GM23248 (cell line): ENCODE results near the gene DYNLRB1. TPM values are rescaled to one million over a fixed set of nuclear protein-coding genes. Genes with fewer than 3 reads are reported as not detected.
"Not testable (repeated sequence)": the region's sequence is repeated elsewhere in the genome, so short reads cannot be mapped to it uniquely, and the experiment has no call there.

Experiments
- DNase-seq: peaks from one replicate; pipeline ENCODE4 v3.0.0-alpha.2; 2015
- H2AFZ ChIP-seq: fragments of 200-600 bp; sonication (generic); 2 replicates; pipeline ENCODE4 v1.6.1; 2016; ENCODE audit warnings: antibody characterized with exemption
- H3F3A ChIP-seq: fragments of 200-600 bp; sonication (generic); 2 replicates; pipeline ENCODE4 v1.6.1; 2016; ENCODE audit warnings: mild to moderate bottlenecking, antibody characterized with exemption, mixed run types; ENCODE audit not compliant: insufficient read depth
- H3K27ac ChIP-seq: fragments of 200-600 bp; sonication (generic); 2 replicates; pipeline ENCODE4 v1.5.1; 2016; ENCODE audit warnings: mild to moderate bottlenecking
- H3K27me3 ChIP-seq: fragments of 200-600 bp; sonication (generic); replicated peaks from 2 replicates; pipeline ENCODE4 v1.6.1; 2016; ENCODE audit warnings: mild to moderate bottlenecking; ENCODE audit not compliant: insufficient read depth
- H3K36me3 ChIP-seq: fragments of 200-600 bp; sonication (generic); 2 replicates; pipeline ENCODE4 v1.6.1; 2016; ENCODE audit warnings: low read depth, mild to moderate bottlenecking
- H3K4me1 ChIP-seq: fragments of 200-600 bp; sonication (generic); 2 replicates; pipeline ENCODE4 v1.6.1; 2016; ENCODE audit warnings: mild to moderate bottlenecking; ENCODE audit not compliant: insufficient read depth
- H3K4me2 ChIP-seq: fragments of 200-600 bp; sonication (generic); one replicate; pipeline ENCODE4 v1.6.1; 2016; ENCODE audit warnings: mild to moderate bottlenecking; ENCODE audit not compliant: unreplicated experiment
- H3K4me3 ChIP-seq: fragments of 200-600 bp; sonication (generic); 2 replicates; pipeline ENCODE4 v1.5.1; 2016; ENCODE audit warnings: mild to moderate bottlenecking
- H3K79me2 ChIP-seq: fragments of 200-600 bp; sonication (generic); 2 replicates; pipeline ENCODE4 v1.6.1; 2016; ENCODE audit warnings: mild to moderate bottlenecking; ENCODE audit not compliant: insufficient read depth
- H3K9ac ChIP-seq: fragments of 200-600 bp; sonication (generic); 2 replicates; pipeline ENCODE4 v1.6.1; 2016; ENCODE audit warnings: mild to moderate bottlenecking
- H3K9me2 ChIP-seq: fragments of 200-600 bp; sonication (generic); 2 replicates; pipeline ENCODE4 v1.6.1; 2016; ENCODE audit warnings: mixed run types, mild to moderate bottlenecking, moderate library complexity; ENCODE audit not compliant: insufficient read depth
- H3K9me3 ChIP-seq: fragments of 200-600 bp; sonication (generic); one replicate; pipeline ENCODE4 v1.6.1; 2017; ENCODE audit warnings: low read depth
- H4K20me1 ChIP-seq: fragments of 200-600 bp; sonication (generic); 2 replicates; pipeline ENCODE4 v1.6.0; 2016; ENCODE audit not compliant: insufficient read depth
- EZH2 ChIP-seq: fragments of 200-600 bp; sonication (generic); IDR thresholded peaks from 2 replicates; pipeline ENCODE4 v1.6.1; 2018; ENCODE audit warnings: antibody characterized with exemption, mild to moderate bottlenecking; ENCODE audit not compliant: insufficient read depth, poor library complexity, severe bottlenecking
- EZH2phosphoT487 ChIP-seq: fragments of 200-600 bp; sonication (generic); IDR thresholded peaks from 2 replicates; pipeline ENCODE4 v1.6.1; 2018; ENCODE audit warnings: antibody characterized with exemption, moderate library complexity, mild to moderate bottlenecking, low read depth; ENCODE audit not compliant: insufficient read depth
- WGBS, 2 experiments: methylation state at CpG; one replicate each; pipeline ENCODE4 v1.1.6; 2015 to 2017; ENCODE audit warnings: low lambda C conversion rate in 2 of 2, low coverage in 1 of 2; ENCODE audit errors: missing lambda C conversion rate in 2 of 2; 5-methylcytosine and 5-hydroxymethylcytosine counted together
- in situ Hi-C: fragments of 300-500 bp; cut with MboI; formaldehyde crosslinking; loops from 2 replicates; pipeline ENCODE4 v1.15.0; 2020
- polyA plus RNA-seq: library from polyadenylated mRNA; unstranded; fragments of >200 nt; fragmentation: Nextera tagmentation; extraction: Ambion mirVana; gene quantifications from 2 replicates; pipeline ENCODE4 v1.2.1, GENCODE V29; 2016
- total RNA-seq: library from RNA; depleted of rRNA; stranded (reverse); fragments of >200 nt; shearing (Covaris generic); gene quantifications from 2 replicates; pipeline ENCODE4 v1.2.3, GENCODE V29; 2014

Gene DYNLRB1
- total and polyA plus RNA-seq, 2 experiments from 2014 or later: 100 to 279 TPM

DNA sequence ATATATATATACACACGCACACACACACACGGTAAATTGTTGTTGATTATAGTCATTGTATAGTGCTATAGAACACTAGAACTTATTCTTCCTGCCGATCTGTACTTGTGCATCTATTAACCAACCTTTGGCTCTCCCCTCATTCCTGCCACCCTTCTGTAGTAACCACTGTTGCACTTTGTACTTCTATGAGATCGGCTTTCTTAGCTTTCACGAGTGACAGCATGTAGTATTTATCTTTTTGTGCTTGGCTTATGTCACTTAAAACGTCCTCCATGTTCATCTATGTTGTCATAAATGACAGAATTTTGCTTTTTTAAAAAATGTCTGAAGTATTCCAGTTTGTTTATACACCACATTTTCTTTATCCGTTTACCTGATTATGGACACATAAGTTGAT lies 20.9 kb upstream of the DYNLRB1 start:
- no peak overlapping the region for H3K27ac ChIP-seq
- peaks cover 6% of the 10 kb centered on the region; the same call in 1 of the 2 replicates for H4K20me1 ChIP-seq
- no peaks in the 10 kb centered on the region for H3K9me2 ChIP-seq
- in situ Hi-C loops: no loop called here
- no peak for TF ChIP-seq EZH2
- no peak for TF ChIP-seq EZH2phosphoT487
- DNase-seq: no peak
- no peaks in the 10 kb centered on the region for H3K9me3 ChIP-seq
- H3K36me3 ChIP-seq: peaks cover 61% of the 10 kb centered on the region
- no peaks in the 10 kb centered on the region for H3K27me3 ChIP-seq
- no peak overlapping the region for H3K9ac ChIP-seq
- H2AFZ ChIP-seq: no peak overlapping the region
- WGBS, 2 experiments: 98% methylated on average over 7 of the region's 7 CpGs
- peaks cover 87% of the 10 kb centered on the region for H3K79me2 ChIP-seq
- no peak overlapping the region for H3K4me2 ChIP-seq
- no peaks in the 10 kb centered on the region for H3K4me1 ChIP-seq
- no peak overlapping the region for H3K4me3 ChIP-seq
- H3F3A ChIP-seq: peaks cover 26% of the 10 kb centered on the region

DNA sequence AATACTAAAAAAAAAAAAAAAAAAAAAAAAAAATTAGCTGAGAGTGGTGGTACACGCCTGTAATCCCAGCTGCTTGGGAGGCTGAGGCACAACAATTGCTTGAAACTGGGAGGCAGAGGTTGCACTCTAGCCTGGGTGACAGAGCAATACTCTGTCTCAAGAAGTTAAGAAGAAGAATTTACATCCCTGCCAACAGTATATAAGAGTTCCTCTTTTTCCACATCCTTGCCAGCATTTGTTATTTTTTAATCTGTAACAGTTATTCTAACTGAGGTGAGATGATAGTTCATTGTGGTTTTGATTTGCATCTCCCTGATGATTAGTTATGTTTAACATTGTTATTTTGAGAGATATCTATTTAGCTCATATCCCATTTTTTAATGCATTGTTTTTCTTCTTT lies 20.3 kb upstream of the DYNLRB1 start:
- no peak overlapping the region for H2AFZ ChIP-seq

DNA sequence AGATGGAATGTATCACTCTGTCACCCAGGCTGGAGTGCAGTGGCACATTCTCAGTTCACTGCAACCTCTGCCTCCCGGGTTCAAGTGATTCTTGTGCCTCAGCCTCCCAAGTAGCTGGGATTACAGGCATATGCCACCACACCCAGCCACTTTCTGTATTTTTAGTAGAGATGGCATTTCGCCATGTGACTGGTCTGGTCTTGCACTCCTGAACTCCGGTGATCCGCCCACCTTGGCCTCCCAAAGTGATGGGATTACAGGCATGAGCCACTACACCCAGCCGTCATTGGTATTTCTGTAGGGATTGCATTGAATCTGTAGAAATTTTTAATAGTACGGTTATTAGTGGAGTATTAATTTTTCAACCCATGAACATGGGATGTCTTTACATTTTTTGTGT lies 18.6 kb upstream of the DYNLRB1 start:
- 88 to 90% methylated on average over 6 of the region's 6 CpGs for WGBS, 2 experiments
- Histone ChIP-seq H3K79me2 (peaks cover 95% of the 10 kb centered on the region), H3F3A (peaks cover 26% of the 10 kb centered on the region), H3K36me3 (peaks cover 49% of the 10 kb centered on the region)
- H3K4me1 ChIP-seq, H3K4me3 ChIP-seq, H3K27me3 ChIP-seq, H3K9ac ChIP-seq, H3K9me2 ChIP-seq, in situ Hi-C loops, H3K9me3 ChIP-seq, H3K4me2 ChIP-seq, H4K20me1 ChIP-seq, H2AFZ ChIP-seq, H3K27ac ChIP-seq, DNase-seq: not testable (repeated sequence)

More for the DNA sequence above, 20.3 kb upstream of the DYNLRB1 start:
- Histone ChIP-seq H3K4me1 (no peaks in the 10 kb centered on the region), H3K9ac (no peak overlapping the region), H3K27me3 (no peaks in the 10 kb centered on the region), H3K79me2 (peaks cover 87% of the 10 kb centered on the region), H3K4me3 (no peak overlapping the region), H3K4me2 (no peak overlapping the region), H3K9me3 (no peaks in the 10 kb centered on the region), H3K27ac (no peak overlapping the region), H3F3A (peaks cover 26% of the 10 kb centered on the region), H3K36me3 (peaks cover 61% of the 10 kb centered on the region), H3K9me2 (no peaks in the 10 kb centered on the region), H4K20me1 (peaks cover 6% of the 10 kb centered on the region; the same call in 1 of the 2 replicates)
- 95 to 100% methylated on average over 1 of the region's 1 CpG for WGBS, 2 experiments
- TF ChIP-seq EZH2: no peak
- no peak for TF ChIP-seq EZH2phosphoT487
- in situ Hi-C loops: no loop called here
- DNase-seq: no peak

- no peaks in the 10 kb centered on the region for H3K4me1 ChIP-seq
- H3K27me3 ChIP-seq: no peaks in the 10 kb centered on the region
- DNase-seq: no peak
- H3K9ac ChIP-seq: no peak overlapping the region
- H3K9me3 ChIP-seq: no peaks in the 10 kb centered on the region
- no peaks in the 10 kb centered on the region for H3K9me2 ChIP-seq
- in situ Hi-C loops: no loop called here
- peaks cover 77% of the 10 kb centered on the region for H3K79me2 ChIP-seq
- TF ChIP-seq EZH2phosphoT487: no peak
- TF ChIP-seq EZH2: no peak
- H3F3A ChIP-seq: peaks cover 18% of the 10 kb centered on the region
- 100% methylated on average over 1 of the region's 1 CpG for WGBS, 2 experiments
- peaks cover 6% of the 10 kb centered on the region; the same call in 1 of the 2 replicates for H4K20me1 ChIP-seq
- peaks cover 62% of the 10 kb centered on the region for H3K36me3 ChIP-seq
- no peak overlapping the region for H3K4me3 ChIP-seq
- no peak overlapping the region for H3K27ac ChIP-seq
- no peak overlapping the region for H3K4me2 ChIP-seq
- H2AFZ ChIP-seq: no peak overlapping the region
Observed at GRCh38 chr20:34500823-34501222, 15.4 kb upstream of the DYNLRB1 start.

GRCh38 chr20:34506480-34506879 lies 9.7 kb upstream of the DYNLRB1 start:
- Histone ChIP-seq H3K9me3 (no peaks in the 10 kb centered on the region), H3K27me3 (no peaks in the 10 kb centered on the region), H3K4me1 (no peaks in the 10 kb centered on the region), H3K27ac (no peak overlapping the region), H3K9ac (no peak overlapping the region), H3K4me2 (no peak overlapping the region), H3K4me3 (no peak overlapping the region), H3K36me3 (peaks cover 62% of the 10 kb centered on the region), H3K79me2 (peaks cover 63% of the 10 kb centered on the region), H3F3A (peaks cover 16% of the 10 kb centered on the region; the same call in 1 of the 2 replicates), H3K9me2 (no peaks in the 10 kb centered on the region), H4K20me1 (no peaks in the 10 kb centered on the region), H2AFZ (no peak overlapping the region)
- no peak for DNase-seq
- WGBS, 2 experiments: 92 to 96% methylated on average over 3 of the region's 3 CpGs
- in situ Hi-C loops: no loop called here
- TF ChIP-seq EZH2 (no peak), EZH2phosphoT487 (no peak)
